ENCODE measurements around the gene TRAF2.
"Not testable (repeated sequence)": the region's sequence is repeated elsewhere in the genome, so short reads cannot be mapped to it uniquely, and the experiment has no call there.

GRCh38 chr9:136843801-136844740 lies 42.2 kb upstream of the TRAF2 start:
- TF ChIP-seq EZH2 (optimal IDR thresholded peaks at IDR 0.05; ENCODE audit: low read depth, low read length) = not testable (repeated sequence)
- TF ChIP-seq CTCF (IDR thresholded peaks at IDR 0.05; ENCODE audit: low read length) = peak; percentile 47

All from MM.1S (cell line).